ENCODE results near the gene TSC22D2. TPM values are rescaled to one million over a fixed set of nuclear protein-coding genes. Genes with fewer than 3 reads are reported as not detected.

The TSC22D2 gene
- total and polyA plus RNA-seq, 2 of the 4 experiments (the other 2 are of a cell fraction): 12.2 to 20.5 TPM

GRCh38 chr3:150404023-150404422, 4.1 kb upstream of the TSC22D2 start:
- TF ChIP-seq SMC3 (IDR thresholded peaks at IDR 0.05; ENCODE audit: low read depth, low read length) (no peak), CEBPB (IDR thresholded peaks at IDR 0.05; ENCODE audit: low read depth, low read length) (no peak), POLR2A (IDR thresholded peaks at IDR 0.05; ENCODE audit: low read depth, low read length) (no peak), NFE2L2 (IDR thresholded peaks at IDR 0.05; ENCODE audit: low read depth, low read length) (no peak), MXI1 (IDR thresholded peaks at IDR 0.05; ENCODE audit: borderline replicate concordance, low read depth, low read length) (no peak), RCOR1 (IDR thresholded peaks at IDR 0.05; ENCODE audit: insufficient replicate concordance, low read length) (no peak), RFX5 (IDR thresholded peaks at IDR 0.05; ENCODE audit: low read depth, low read length) (no peak), MAZ (IDR thresholded peaks at IDR 0.05; ENCODE audit: borderline replicate concordance, low read depth, low read length) (no peak), CHD1 (IDR thresholded peaks at IDR 0.05; ENCODE audit: low read depth, low read length) (no peak), MAFK (IDR thresholded peaks at IDR 0.05; ENCODE audit: low read depth, low read length) (no peak), BHLHE40 (IDR thresholded peaks at IDR 0.05; ENCODE audit: low read depth, low read length) (no peak), RAD21 (IDR thresholded peaks at IDR 0.05; ENCODE audit: low read length) (no peak), USF2 (IDR thresholded peaks at IDR 0.05; ENCODE audit: low read depth, low read length) (no peak), CTCF (conservative IDR thresholded peaks at IDR 0.05; ENCODE audit: low read depth, low read length) (no peak)
- in situ Hi-C loops (cut with MboI; ENCODE audit: low sequenced_read_pairs) (no loop called here), intact Hi-C loops (cut with micrococcal nuclease) (no loop called here), dilution Hi-C loops (cut with HindIII; ENCODE audit: low sequenced_read_pairs, unreplicated experiment) (no loop called here)
- no peak overlapping the region for H2AK9ac ChIP-seq (replicated peaks; ENCODE audit: low read depth, low read length, poor library complexity)
- no peaks in the 10 kb centered on the region for H3K9me3 ChIP-seq (ENCODE audit: control insufficient read depth, insufficient read depth, low read length)
- no peak overlapping the region for H3K4me3 ChIP-seq (ENCODE audit: insufficient read depth, low read depth, low read length)
- POLR2A ChIA-PET (ENCODE audit: unreplicated experiment): no interaction called here
- H4K91ac ChIP-seq (ENCODE audit: insufficient read depth, low read depth, low read length): no peak overlapping the region
- H4K5ac ChIP-seq (ENCODE audit: low read depth, low read length): no peak overlapping the region
- no peak overlapping the region for H4K8ac ChIP-seq (ENCODE audit: low read depth in 2 of 2, low read length in 2 of 2)
- no peak overlapping the region for H3K27ac ChIP-seq (ENCODE audit: insufficient read depth, low read length)
- no peak overlapping the region for H3K56ac ChIP-seq (ENCODE audit: extremely low read depth, insufficient read depth, low read length)
- no peaks in the 10 kb centered on the region for H3K27me3 ChIP-seq (ENCODE audit: control insufficient read depth, insufficient read depth, low read length)
- peaks cover 2% of the 10 kb centered on the region for H4K20me1 ChIP-seq (ENCODE audit: insufficient read depth, low read length)
- H2AFZ ChIP-seq (replicated peaks; ENCODE audit: low read length, poor library complexity): no peak overlapping the region
- no peaks in the 10 kb centered on the region for H3K4me1 ChIP-seq (ENCODE audit: control insufficient read depth, insufficient read depth, low read length)
- 0 out of 2 replicates have a peak overlapping the region, but pooled peaks have one; percentile 4 for H3K23ac ChIP-seq (ENCODE audit: low read depth, low read length)
- H2BK120ac ChIP-seq (ENCODE audit: low read depth, low read length): no peak overlapping the region
- no peaks in the 10 kb centered on the region for H3K36me3 ChIP-seq (ENCODE audit: control insufficient read depth, insufficient read depth, low read length)
- H2BK5ac ChIP-seq (ENCODE audit: low read depth, low read length, poor library complexity, severe bottlenecking): no peak overlapping the region
- H3K9me1 ChIP-seq (ENCODE audit: insufficient read depth, low read length): peaks cover 3% of the 10 kb centered on the region; the same call in 1 of the 2 replicates
- ATAC-seq (ENCODE audit: low read depth) (no peak), DNase-seq (no peak)
- H3K79me1 ChIP-seq (ENCODE audit: low read depth in 1 of 2, low read length in 2 of 2): peaks cover 6 to 7% of the 10 kb centered on the region in 2 experiments; a peak in 3 of 4 replicates
- no peak overlapping the region for H3K18ac ChIP-seq (ENCODE audit: low read depth, low read length)
- CTCF ChIA-PET: no interaction called here
- H2AK5ac ChIP-seq (ENCODE audit: low read depth, low read length): no peak overlapping the region
- no TSS peak for BruUV-seq (replicated peaks)
- no peak overlapping the region for H3K9ac ChIP-seq (ENCODE audit: low read depth, low read length)
- no peak overlapping the region for H2BK20ac ChIP-seq (ENCODE audit: low read depth, low read length)
- H2BK15ac ChIP-seq (ENCODE audit: low read depth, low read length): no peak overlapping the region
- H3K14ac ChIP-seq (replicated peaks; ENCODE audit: low read depth, low read length): no peak overlapping the region
- no peak overlapping the region for H3K4me2 ChIP-seq (ENCODE audit: low read depth, low read length)
- no peak overlapping the region for H3K4ac ChIP-seq (ENCODE audit: low read depth, low read length)
